ENCODE results near the gene PVR. TPM values are rescaled to one million over a fixed set of nuclear protein-coding genes. Genes with fewer than 3 reads are reported as not detected.

Gene PVR
- total RNA-seq, 2 donors from 2014 or later: 31.0 to 35.7 TPM

- intact Hi-C loops (cut with DNase I, micrococcal nuclease): no loop called here
These were observed 3.2 kb upstream of the PVR start for GRCh38 chr19:44640518-44640917.

GRCh38 chr19:44641501-44642265, 2.0 kb upstream of the PVR start:
- no peak for ATAC-seq
- DNase-seq: no peak
- intact Hi-C loops (cut with DNase I, micrococcal nuclease): no loop called here

More at GRCh38 chr19:44640518-44640917, 3.2 kb upstream of the PVR start:
- no peak for DNase-seq
- no peak for ATAC-seq

GRCh38 chr19:44642377-44642776, 1.3 kb upstream of the PVR start:
- intact Hi-C loops (cut with DNase I, micrococcal nuclease): no loop called here
- DNase-seq: no peak
- no peak for ATAC-seq

- ATAC-seq (peak; percentile 60), DNase-seq (no peak)
- intact Hi-C loops (cut with DNase I, micrococcal nuclease): no loop called here
These were observed 799 bp downstream of the PVR start for GRCh38 chr19:44644402-44645016.

GRCh38 chr19:44645407-44646048, 1.8 kb downstream of the PVR start:
- DNase-seq: no peak
- intact Hi-C loops (cut with DNase I, micrococcal nuclease): no loop called here
- no peak for ATAC-seq

GRCh38 chr19:44646049-44646416, 2.3 kb downstream of the PVR start:
- no peak for ATAC-seq
- intact Hi-C loops (cut with DNase I, micrococcal nuclease): no loop called here
- no peak for DNase-seq

- ATAC-seq: no peak
- DNase-seq: no peak
- intact Hi-C loops (cut with DNase I, micrococcal nuclease): no loop called here
These were observed 3.4 kb downstream of the PVR start for GRCh38 chr19:44647144-44647543.

- intact Hi-C loops (cut with DNase I, micrococcal nuclease): no loop called here
- no peak for DNase-seq
- no peak for ATAC-seq
These were observed 5.0 kb downstream of the PVR start for GRCh38 chr19:44648631-44649251.

GRCh38 chr19:44649578-44650145, 6.0 kb downstream of the PVR start:
- DNase-seq (no peak), ATAC-seq (no peak)
- intact Hi-C loops (cut with DNase I, micrococcal nuclease): loop anchor here in 1 of 2 donors (10.0 kb wide), 1 partner anchor 75 kb away; no protein-coding TSS in a partner anchor

- no peak for ATAC-seq
- intact Hi-C loops (cut with DNase I, micrococcal nuclease): loop anchor here in 1 of 2 donors (10.0 kb wide), 1 partner anchor 79 kb away; no protein-coding TSS in a partner anchor
These were observed 9.6 kb downstream of the PVR start for GRCh38 chr19:44653343-44653742.

GRCh38 chr19:44653977-44654774, 10.5 kb downstream of the PVR start:
- ATAC-seq (peak; percentile 85), DNase-seq (peak; percentile 77 to 86)
- intact Hi-C loops (cut with DNase I, micrococcal nuclease): loop anchor here in 1 of 2 donors (10.0 kb wide), 1 partner anchor 79 kb away; no protein-coding TSS in a partner anchor

More at GRCh38 chr19:44653343-44653742, 9.6 kb downstream of the PVR start:
- DNase-seq: no peak

GRCh38 chr19:44657211-44657921, 13.7 kb downstream of the PVR start:
- intact Hi-C loops (cut with DNase I, micrococcal nuclease): loop anchor here (5.0 to 10.0 kb wide), 2 partner anchors 80 to 83 kb away; no protein-coding TSS in a partner anchor
- DNase-seq (peak in 1 of 2 donors; percentile 70), ATAC-seq (peak; percentile 59)

GRCh38 chr19:44658069-44658733, 14.5 kb downstream of the PVR start:
- ATAC-seq (no peak), DNase-seq (no peak)
- intact Hi-C loops (cut with DNase I, micrococcal nuclease): loop anchor here (5.0 to 10.0 kb wide), 2 partner anchors 81 to 83 kb away; no protein-coding TSS in a partner anchor

GRCh38 chr19:44660081-44660480, 16.4 kb downstream of the PVR start:
- DNase-seq (no peak), ATAC-seq (no peak)
- intact Hi-C loops (cut with DNase I, micrococcal nuclease): no loop called here

- intact Hi-C loops (cut with DNase I, micrococcal nuclease): no loop called here
- ATAC-seq: no peak
- no peak for DNase-seq
These were observed 17.5 kb downstream of the PVR start for GRCh38 chr19:44661205-44661604.

GRCh38 chr19:44661904-44662303, 18.2 kb downstream of the PVR start:
- DNase-seq (no peak), ATAC-seq (no peak)
- intact Hi-C loops (cut with DNase I, micrococcal nuclease): no loop called here
